Measurements from ENCODE around the gene NKAPL.

DNA sequence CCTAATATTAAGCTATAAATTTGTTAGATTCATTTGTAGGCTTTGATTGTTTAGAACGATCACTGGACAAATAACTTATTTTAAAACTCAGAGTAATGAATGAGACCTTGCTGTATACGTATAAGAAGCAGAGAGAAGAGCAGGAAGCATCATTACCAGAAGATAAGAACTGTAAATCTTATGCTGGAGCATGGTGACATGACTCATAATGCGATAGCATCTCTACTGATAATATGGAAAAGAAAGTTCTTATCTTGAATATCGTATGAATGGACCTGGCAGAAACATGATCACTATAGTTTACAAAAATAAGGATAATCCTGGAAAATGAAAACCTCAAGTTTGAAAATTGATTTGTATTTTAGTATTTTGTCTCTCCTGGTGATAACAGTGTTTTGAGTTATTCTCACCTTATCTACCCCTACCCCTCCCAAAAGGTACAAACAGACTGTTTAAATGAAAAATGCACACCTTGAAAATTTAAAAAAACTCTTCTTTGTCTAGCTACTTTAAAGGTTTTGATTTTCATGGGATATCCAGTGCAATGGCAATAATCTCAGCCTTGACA, 5.8 kb downstream of the NKAPL start:
- TF ChIP-seq, protein P1, sequence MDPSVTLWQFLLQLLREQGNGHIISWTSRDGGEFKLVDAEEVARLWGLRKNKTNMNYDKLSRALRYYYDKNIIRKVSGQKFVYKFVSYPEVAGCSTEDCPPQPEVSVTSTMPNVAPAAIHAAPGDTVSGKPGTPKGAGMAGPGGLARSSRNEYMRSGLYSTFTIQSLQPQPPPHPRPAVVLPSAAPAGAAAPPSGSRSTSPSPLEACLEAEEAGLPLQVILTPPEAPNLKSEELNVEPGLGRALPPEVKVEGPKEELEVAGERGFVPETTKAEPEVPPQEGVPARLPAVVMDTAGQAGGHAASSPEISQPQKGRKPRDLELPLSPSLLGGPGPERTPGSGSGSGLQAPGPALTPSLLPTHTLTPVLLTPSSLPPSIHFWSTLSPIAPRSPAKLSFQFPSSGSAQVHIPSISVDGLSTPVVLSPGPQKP (IDR thresholded peaks at IDR 0.05; ENCODE audit: low read depth, low read length) = no peak
- TF ChIP-seq, protein P2, sequence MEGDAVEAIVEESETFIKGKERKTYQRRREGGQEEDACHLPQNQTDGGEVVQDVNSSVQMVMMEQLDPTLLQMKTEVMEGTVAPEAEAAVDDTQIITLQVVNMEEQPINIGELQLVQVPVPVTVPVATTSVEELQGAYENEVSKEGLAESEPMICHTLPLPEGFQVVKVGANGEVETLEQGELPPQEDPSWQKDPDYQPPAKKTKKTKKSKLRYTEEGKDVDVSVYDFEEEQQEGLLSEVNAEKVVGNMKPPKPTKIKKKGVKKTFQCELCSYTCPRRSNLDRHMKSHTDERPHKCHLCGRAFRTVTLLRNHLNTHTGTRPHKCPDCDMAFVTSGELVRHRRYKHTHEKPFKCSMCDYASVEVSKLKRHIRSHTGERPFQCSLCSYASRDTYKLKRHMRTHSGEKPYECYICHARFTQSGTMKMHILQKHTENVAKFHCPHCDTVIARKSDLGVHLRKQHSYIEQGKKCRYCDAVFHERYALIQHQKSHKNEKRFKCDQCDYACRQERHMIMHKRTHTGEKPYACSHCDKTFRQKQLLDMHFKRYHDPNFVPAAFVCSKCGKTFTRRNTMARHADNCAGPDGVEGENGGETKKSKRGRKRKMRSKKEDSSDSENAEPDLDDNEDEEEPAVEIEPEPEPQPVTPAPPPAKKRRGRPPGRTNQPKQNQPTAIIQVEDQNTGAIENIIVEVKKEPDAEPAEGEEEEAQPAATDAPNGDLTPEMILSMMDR (IDR thresholded peaks at IDR 0.05) = no peak
- TF ChIP-seq EHMT2 (IDR thresholded peaks at IDR 0.05; ENCODE audit: low read depth) (no peak), CBX8 (IDR thresholded peaks at IDR 0.05) (no peak), CEBPB (IDR thresholded peaks at IDR 0.05) (no peak)

Data from A549 (cell line).